ENCODE results near the gene LAMA2.

DNA sequence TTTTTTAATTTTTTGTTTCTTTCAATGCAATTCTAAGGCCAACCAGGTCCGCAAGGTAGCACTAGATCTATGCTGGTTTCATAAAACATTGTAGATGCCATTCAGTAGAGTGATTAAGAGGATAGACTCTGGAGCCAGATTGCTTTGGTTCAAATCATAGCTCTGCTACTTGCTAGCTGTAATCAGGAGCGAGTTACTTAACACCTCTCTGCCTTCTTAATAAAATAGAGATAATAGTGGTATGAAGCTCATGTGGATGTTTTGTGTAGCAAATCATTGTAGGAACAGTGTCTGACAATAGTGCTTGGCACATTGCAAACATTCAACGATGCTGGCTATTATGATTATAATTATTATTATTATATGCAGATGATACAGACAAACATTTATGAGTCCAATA lies 164.9 kb downstream of the LAMA2 start:
- TF ChIP-seq CTCF (IDR thresholded peaks at IDR 0.05): no peak
- TF ChIP-seq POLR2A (IDR thresholded peaks at IDR 0.05): no peak
- no peak for TF ChIP-seq EP300 (IDR thresholded peaks at IDR 0.05)
